ENCODE measurements around the gene UBXN1. TPM values are rescaled to one million over a fixed set of nuclear protein-coding genes. Genes with fewer than 3 reads are reported as not detected.
A peak's percentile ranks its signal among the peaks of the same experiment; 100 is the strongest.

Gene UBXN1
- total RNA-seq, 3 donors from 2014 or later = 79.2 to 138 (median 87.3) TPM

DNA sequence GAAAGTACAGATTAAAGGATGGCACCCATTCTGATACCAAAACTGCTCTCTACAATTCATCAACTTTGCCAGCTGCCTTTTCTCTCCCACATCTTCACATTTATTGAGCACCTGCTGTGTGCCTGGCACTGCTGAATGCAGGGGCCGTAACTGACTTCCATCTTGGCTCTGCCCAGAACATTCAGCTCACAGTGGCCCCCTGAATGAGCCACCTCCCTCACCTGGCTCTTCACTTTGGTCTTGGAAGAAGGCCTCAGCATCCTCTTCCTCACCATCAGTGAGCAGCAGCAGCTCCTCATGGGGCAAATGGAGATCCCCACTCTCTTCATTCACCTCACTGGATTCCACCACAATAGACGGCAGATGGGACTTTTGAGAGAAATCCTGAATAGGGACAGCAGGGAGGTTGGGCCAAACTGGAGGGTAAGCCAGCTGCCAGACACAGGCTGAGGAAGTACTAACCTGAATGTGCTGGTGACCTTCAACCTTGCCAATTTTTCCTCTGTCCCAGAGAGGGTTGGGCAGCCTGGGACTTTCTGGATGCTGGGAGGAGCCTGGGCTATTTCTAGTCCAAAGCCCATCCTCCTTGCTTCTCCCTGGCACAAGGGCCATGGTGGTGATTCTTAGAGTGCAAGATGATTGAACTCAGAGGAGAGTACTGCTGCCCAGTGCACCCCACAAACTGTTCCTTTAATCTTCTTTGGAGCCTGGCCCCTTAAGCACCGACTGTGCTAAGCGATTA lies 9.3 kb downstream of the UBXN1 start:
- Histone ChIP-seq H3K4me1 (ENCODE audit: low read depth) (peaks cover 39% of the 10 kb centered on the region), H3K4me3 (no peak overlapping the region), H3K9me3 (no peaks in the 10 kb centered on the region), H3K36me3 (ENCODE audit: low read depth) (no peaks in the 10 kb centered on the region)
- TF ChIP-seq, protein P1, sequence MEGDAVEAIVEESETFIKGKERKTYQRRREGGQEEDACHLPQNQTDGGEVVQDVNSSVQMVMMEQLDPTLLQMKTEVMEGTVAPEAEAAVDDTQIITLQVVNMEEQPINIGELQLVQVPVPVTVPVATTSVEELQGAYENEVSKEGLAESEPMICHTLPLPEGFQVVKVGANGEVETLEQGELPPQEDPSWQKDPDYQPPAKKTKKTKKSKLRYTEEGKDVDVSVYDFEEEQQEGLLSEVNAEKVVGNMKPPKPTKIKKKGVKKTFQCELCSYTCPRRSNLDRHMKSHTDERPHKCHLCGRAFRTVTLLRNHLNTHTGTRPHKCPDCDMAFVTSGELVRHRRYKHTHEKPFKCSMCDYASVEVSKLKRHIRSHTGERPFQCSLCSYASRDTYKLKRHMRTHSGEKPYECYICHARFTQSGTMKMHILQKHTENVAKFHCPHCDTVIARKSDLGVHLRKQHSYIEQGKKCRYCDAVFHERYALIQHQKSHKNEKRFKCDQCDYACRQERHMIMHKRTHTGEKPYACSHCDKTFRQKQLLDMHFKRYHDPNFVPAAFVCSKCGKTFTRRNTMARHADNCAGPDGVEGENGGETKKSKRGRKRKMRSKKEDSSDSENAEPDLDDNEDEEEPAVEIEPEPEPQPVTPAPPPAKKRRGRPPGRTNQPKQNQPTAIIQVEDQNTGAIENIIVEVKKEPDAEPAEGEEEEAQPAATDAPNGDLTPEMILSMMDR (IDR thresholded peaks at IDR 0.05) = no peak
- intact Hi-C loops (cut with DNase I, micrococcal nuclease) = no loop called here
- DNase-seq = peak; percentile 55 to 60 (median 55)
- peak; percentile 25 for ATAC-seq

- Histone ChIP-seq H3K9me3 (no peaks in the 10 kb centered on the region), H3K4me3 (no peak overlapping the region), H3K4me1 (ENCODE audit: low read depth) (peaks cover 36% of the 10 kb centered on the region), H3K36me3 (ENCODE audit: low read depth) (no peaks in the 10 kb centered on the region)
- intact Hi-C loops (cut with DNase I, micrococcal nuclease) = no loop called here
- TF ChIP-seq, protein P1 (IDR thresholded peaks at IDR 0.05) = no peak
- ATAC-seq = no peak
- no peak for DNase-seq
Observed at GRCh38 chr11:62667460-62667859, 11.4 kb downstream of the UBXN1 start.

GRCh38 chr11:62666259-62666926 lies 12.5 kb downstream of the UBXN1 start:
- TF ChIP-seq, protein P1 (IDR thresholded peaks at IDR 0.05) = no peak
- peaks cover 35% of the 10 kb centered on the region for H3K4me1 ChIP-seq (ENCODE audit: low read depth)
- no peak for DNase-seq
- peak overlapping the region; percentile 56 for H3K4me3 ChIP-seq
- no peaks in the 10 kb centered on the region for H3K9me3 ChIP-seq
- ATAC-seq = no peak
- intact Hi-C loops (cut with DNase I, micrococcal nuclease) = no loop called here
- H3K36me3 ChIP-seq (ENCODE audit: low read depth) = no peaks in the 10 kb centered on the region

DNA sequence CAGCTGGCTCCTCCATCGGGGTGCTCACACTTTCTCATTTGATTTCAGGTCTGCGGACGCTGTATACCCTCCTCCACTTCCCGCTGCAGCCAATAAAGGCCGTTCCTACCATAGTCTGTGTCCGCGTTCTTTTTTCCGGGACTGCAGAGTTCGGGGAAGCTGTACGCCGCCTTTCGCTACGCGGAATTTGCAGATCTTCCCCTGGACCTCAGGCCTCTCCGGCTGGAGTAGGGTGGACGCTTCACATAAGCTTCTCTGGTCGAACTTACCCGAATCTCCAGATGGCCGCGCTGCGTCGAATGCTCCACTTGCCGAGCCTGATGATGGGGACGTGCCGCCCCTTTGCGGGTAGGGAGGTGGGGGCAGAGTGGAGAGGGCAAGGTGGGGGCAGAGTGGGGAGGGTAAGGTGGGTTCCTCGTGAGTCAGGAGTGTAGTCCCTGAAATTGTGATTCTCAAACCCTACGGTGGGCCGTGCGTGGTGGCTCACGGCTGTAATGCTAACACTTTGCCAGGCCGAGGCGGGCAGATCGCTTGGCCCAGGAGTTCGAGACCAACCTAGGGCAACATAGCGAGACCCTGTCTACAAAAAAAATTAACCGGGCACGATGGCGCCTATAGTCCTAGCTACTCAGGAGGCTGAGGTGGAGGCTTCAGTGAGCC lies 13.1 kb downstream of the UBXN1 start:
- ATAC-seq = peak; percentile 53
- Histone ChIP-seq H3K4me3 (peak overlapping the region; percentile 56), H3K4me1 (ENCODE audit: low read depth) (peaks cover 32% of the 10 kb centered on the region), H3K36me3 (ENCODE audit: low read depth) (no peaks in the 10 kb centered on the region), H3K9me3 (no peaks in the 10 kb centered on the region)
- TF ChIP-seq, protein P1 (IDR thresholded peaks at IDR 0.05) = no peak
- peak; percentile 63 to 81 (median 74) for DNase-seq
- intact Hi-C loops (cut with DNase I, micrococcal nuclease) = no loop called here

DNA sequence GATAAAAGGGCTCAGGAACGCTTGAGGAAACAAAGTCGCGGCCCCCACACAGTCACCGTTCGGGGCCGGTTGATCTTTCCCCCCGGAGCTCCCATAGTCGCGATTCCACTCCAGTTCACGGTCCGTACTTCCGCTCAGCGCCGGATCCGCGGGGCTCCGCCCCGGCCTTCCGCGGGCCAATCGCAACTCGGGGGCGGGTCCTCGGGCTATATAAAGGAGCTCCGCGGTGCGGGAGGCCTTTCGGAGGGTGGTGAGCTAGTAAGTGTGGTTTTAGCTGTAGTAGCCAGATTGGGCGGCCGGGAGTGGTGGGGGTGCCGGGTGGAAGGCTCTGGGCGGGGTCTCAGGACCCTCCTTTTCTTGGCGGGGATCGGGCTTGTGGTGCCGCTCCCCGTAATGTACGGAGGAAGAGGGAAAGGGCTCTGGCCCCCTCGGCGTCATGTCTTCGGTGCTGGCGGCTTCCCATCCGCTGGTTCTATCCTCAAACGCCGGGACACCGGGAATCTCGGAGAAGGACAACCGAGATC lies 13.7 kb downstream of the UBXN1 start, which contains the start of the genes C11orf98 and CSKMT:
Gene C11orf98, minus strand, starts transcription at position 136 of the 524 bp plus-strand sequence. Its CDS starts 41 bp downstream, at position 95.
Gene CSKMT, plus strand, starts transcription at position 238 of the 524 bp plus-strand sequence. CDS start 568 bp downstream, outside the sequence.
- DNase-seq (peak; percentile 97 to 98 (median 97)), ATAC-seq (peak; percentile 96)
- peaks cover 28% of the 10 kb centered on the region for H3K4me1 ChIP-seq (ENCODE audit: low read depth)

More for the DNA sequence above, 13.7 kb downstream of the UBXN1 start, which contains the start of the genes C11orf98 and CSKMT:
- intact Hi-C loops (cut with DNase I, micrococcal nuclease) = no loop called here
- Histone ChIP-seq H3K36me3 (ENCODE audit: low read depth) (no peaks in the 10 kb centered on the region), H3K4me3 (peak within 1 kb of the TSS; percentile 56), H3K9me3 (no peaks in the 10 kb centered on the region)
- TF ChIP-seq, protein P1 (IDR thresholded peaks at IDR 0.05) = no peak
